NCI-H226 (cell line): ENCODE measurements around the gene BOD1L2.

Source experiments
- DNase-seq: peaks from one replicate; pipeline ENCODE4 v3.0.0-alpha.2; 2015

Gene BOD1L2

GRCh38 chr18:57150828-57151227 lies 3.9 kb downstream of the BOD1L2 start:
- no peak for DNase-seq

DNA sequence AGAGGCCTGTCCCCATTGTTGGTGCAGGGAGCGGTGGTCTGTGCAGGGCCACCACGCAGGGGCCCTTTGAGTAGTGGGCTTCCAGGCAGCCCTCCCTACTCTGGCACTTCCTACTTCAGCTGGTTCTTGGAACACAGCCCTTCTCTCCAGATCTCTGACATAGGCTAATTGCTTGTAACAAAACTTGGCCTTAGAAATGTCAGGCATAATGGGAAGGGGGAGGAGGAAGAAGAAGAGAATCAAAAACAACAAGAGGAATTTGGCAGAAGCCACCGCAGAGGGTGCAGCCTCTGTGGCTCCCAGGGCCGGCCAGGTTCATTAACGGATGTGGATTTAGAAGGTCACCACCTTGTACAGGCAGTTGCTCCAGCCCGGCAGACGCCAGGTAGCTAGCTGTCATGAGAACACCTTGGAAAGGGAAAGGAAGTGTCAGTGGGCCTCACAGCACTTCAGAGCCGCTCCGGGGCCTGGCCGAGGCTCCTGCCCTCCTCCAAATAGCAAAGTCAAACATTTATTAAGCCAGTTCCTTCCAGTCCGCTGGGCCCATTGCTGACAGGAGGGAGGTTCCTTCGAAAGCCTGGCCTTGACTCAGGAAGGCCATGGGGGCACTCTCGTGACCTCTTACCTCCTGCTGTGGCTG lies 7.4 kb downstream of the BOD1L2 start:
- no peak for DNase-seq

GRCh38 chr18:57164401-57164800 lies 17.5 kb downstream of the BOD1L2 start:
- no peak for DNase-seq

DNA sequence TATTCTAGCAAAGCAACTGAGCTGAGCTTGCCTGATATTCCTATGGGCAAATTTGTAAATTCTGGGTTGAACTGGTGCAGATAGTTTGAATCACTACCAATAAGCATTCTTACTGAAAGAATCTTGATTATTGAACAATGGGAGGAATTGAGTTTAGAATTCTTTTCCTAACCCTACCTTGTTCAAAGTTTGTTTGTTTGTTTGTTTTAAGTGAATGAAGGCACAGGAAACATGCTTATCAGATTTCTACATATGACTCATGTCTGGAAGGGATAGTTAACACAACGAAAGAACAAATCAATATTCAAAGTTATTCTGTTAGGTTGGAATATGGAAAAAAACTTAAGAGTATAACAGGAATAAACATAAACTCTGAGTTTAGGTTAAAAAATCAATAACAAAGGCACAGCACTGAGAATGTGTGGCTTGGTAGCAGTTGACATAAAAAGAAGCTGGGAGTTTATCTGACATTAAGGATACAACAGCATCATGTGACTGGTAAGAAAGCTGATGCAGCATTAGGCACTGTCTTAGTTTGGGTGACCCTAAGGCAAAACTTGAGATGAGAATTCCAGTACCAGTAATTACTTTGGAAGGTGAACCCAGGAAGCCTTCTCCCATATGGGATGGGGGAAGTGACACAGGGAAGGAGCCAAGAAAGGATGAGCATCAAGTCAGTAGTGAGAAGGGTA lies 20.9 kb downstream of the BOD1L2 start:
- DNase-seq, result no peak

- no peak for DNase-seq
Observed at GRCh38 chr18:57171026-57171425, 24.1 kb downstream of the BOD1L2 start.

GRCh38 chr18:57175532-57175931 lies 28.6 kb downstream of the BOD1L2 start:
- DNase-seq, result no peak

GRCh38 chr18:57185434-57185833 lies 38.5 kb downstream of the BOD1L2 start:
- DNase-seq, result no peak

- no peak for DNase-seq
Observed at GRCh38 chr18:57188851-57189557, 42.1 kb downstream of the BOD1L2 start.

DNA sequence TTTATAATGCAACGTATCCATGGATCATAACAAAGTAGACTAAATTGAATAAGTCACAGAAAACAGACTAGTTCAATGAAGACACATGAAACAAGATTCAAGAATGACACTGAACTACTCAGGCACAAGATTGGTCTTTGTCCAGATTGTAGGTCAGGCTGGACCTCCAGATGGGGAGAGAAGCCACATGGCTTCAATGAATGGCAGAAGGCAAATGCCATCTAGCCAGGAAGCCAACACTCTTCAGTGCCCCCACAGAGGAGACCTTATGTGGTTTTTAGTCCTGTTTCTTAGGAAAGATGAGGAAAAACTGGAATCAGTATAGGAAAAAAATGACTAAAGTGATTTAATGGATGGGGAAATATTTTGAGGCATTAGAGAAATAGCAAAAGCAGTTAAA lies 43.1 kb downstream of the BOD1L2 start:
- DNase-seq, result no peak

- no peak for DNase-seq
Observed at GRCh38 chr18:57194070-57194469, 47.2 kb downstream of the BOD1L2 start.

DNA sequence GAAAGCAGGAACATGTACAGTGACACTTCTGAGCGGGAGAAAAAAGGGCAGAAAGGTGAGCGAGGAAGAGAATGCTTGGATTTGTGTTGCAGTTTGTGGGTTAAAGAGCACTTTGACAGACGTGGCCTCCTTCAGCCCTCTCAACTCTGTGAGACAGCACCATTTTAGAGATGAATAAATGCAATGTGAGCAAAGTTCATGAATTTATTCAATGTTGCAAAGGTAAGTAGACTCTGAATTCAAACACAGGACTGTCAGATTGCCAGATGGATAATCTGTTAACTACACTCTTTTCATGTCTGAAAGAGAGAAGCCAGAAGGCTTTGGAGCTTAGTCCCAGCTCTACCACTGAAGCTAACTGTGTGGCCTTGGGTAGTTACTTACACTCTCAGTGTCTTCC lies 47.7 kb downstream of the BOD1L2 start:
- no peak for DNase-seq

GRCh38 chr18:57195341-57195740 lies 48.5 kb downstream of the BOD1L2 start:
- no peak for DNase-seq

DNA sequence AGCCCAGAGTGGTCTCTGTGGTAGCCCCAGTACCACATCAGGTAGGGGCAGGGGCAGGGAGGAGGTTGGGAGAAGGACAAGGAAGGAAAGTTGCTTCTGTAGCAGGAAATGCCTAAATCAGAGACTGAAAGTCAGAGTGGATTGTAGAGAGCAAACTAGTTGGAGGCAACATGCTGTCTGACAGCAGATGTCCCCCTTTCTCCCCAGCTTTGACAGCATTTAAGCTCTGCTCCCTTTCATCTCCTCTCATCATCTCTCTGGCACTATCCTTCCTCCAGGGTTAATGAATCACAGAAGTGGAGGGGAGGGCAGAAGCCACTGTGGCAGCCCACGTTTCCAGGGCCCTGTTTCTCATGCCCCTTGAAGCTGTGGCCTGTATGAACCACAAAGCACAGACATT lies 50.4 kb downstream of the BOD1L2 start:
- no peak for DNase-seq

DNA sequence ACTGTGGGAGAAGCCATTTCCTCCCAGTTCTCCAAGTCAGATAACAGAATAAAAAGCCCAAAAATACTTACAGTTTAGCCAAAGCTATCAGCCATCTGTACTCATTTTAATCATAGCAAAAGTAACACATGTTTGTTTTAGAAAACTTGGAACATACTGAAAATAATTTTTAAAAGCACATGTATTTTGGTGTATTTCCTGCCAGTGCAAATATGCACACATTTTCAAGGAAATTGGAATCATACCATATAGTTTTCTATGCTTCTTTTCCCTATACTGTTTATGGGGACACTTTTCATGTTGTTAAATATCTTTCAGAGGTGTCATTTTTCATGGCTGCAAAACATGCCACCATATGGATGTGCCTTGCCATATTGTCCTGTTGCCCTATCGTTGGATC lies 51.2 kb downstream of the BOD1L2 start:
- DNase-seq, result no peak
